ENCODE results near the gene PXDN. TPM values are rescaled to one million over a fixed set of nuclear protein-coding genes. Genes with fewer than 3 reads are reported as not detected.

The PXDN gene
- total RNA-seq, 4 donors from 2014 or later: 0.72 to 10.9 (median 5.9) TPM

GRCh38 chr2:1603521-1603920 lies 140.8 kb downstream of the PXDN start:
- Histone ChIP-seq H3K4me3 (no peak overlapping the region), H3K27me3 (peaks cover 0 to 57% (median 0%) of the 10 kb centered on the region in 4 donors), H3K9me3 (no peaks in the 10 kb centered on the region), H3K4me1 (peaks cover 0 to 30% (median 3%) of the 10 kb centered on the region in 3 donors), H3K36me3 (no peaks in the 10 kb centered on the region), H3K27ac (no peak overlapping the region)
- DNase-seq: no peak
- no peak for TF ChIP-seq CTCF (IDR thresholded peaks at IDR 0.05)
- no peak for TF ChIP-seq POLR2A (IDR thresholded peaks at IDR 0.05)
- 89 to 98% methylated on average over 4 to 6 of the region's 15 CpGs for WGBS, 2 donors
- intact Hi-C loops (cut with DNase I): no loop called here

GRCh38 chr2:1603059-1603458 lies 141.3 kb downstream of the PXDN start:
- H3K27ac ChIP-seq: no peak overlapping the region
- DNase-seq: no peak
- WGBS, 2 donors: 85 to 96% methylated on average over 7 to 10 of the region's 15 CpGs
- TF ChIP-seq POLR2A (IDR thresholded peaks at IDR 0.05) (no peak), CTCF (IDR thresholded peaks at IDR 0.05) (no peak)
- H3K36me3 ChIP-seq: no peaks in the 10 kb centered on the region
- no peak overlapping the region for H3K4me3 ChIP-seq
- H3K27me3 ChIP-seq: peaks cover 0 to 59% (median 0%) of the 10 kb centered on the region in 4 donors
- H3K9me3 ChIP-seq: no peaks in the 10 kb centered on the region
- intact Hi-C loops (cut with DNase I): no loop called here
- H3K4me1 ChIP-seq: peaks cover 0 to 30% (median 3%) of the 10 kb centered on the region in 3 donors

GRCh38 chr2:1602278-1603010 lies 141.9 kb downstream of the PXDN start:
- no peak for TF ChIP-seq POLR2A (IDR thresholded peaks at IDR 0.05)
- no peak for TF ChIP-seq CTCF (IDR thresholded peaks at IDR 0.05)
- Histone ChIP-seq H3K9me3 (no peaks in the 10 kb centered on the region), H3K4me3 (no peak overlapping the region), H3K27me3 (peaks cover 0 to 56% (median 0%) of the 10 kb centered on the region in 4 donors), H3K4me1 (peaks cover 0 to 30% (median 3%) of the 10 kb centered on the region in 3 donors), H3K36me3 (no peaks in the 10 kb centered on the region), H3K27ac (no peak overlapping the region)
- WGBS, 2 donors: 88 to 91% methylated on average over 12 to 15 of the region's 15 CpGs
- intact Hi-C loops (cut with DNase I): no loop called here
- no peak for DNase-seq

GRCh38 chr2:1601471-1602277 lies 142.6 kb downstream of the PXDN start:
- Histone ChIP-seq H3K27me3 (peaks cover 0 to 49% (median 0%) of the 10 kb centered on the region in 4 donors), H3K9me3 (no peaks in the 10 kb centered on the region), H3K27ac (peak overlapping the region in 2 of 4 donors; percentile 58 to 59), H3K4me1 (peaks cover 0 to 30% (median 3%) of the 10 kb centered on the region in 3 donors), H3K36me3 (no peaks in the 10 kb centered on the region), H3K4me3 (no peak overlapping the region)
- intact Hi-C loops (cut with DNase I): no loop called here
- 77% methylated on average over 22 to 26 of the region's 27 CpGs for WGBS, 2 donors
- no peak for DNase-seq
- TF ChIP-seq CTCF (IDR thresholded peaks at IDR 0.05) (no peak), POLR2A (IDR thresholded peaks at IDR 0.05) (no peak)

GRCh38 chr2:1601067-1601412 lies 143.3 kb downstream of the PXDN start:
- Histone ChIP-seq H3K36me3 (no peaks in the 10 kb centered on the region), H3K4me1 (peaks cover 0 to 30% (median 3%) of the 10 kb centered on the region in 3 donors), H3K27me3 (peaks cover 0 to 42% (median 0%) of the 10 kb centered on the region in 4 donors), H3K9me3 (no peaks in the 10 kb centered on the region), H3K4me3 (no peak overlapping the region), H3K27ac (peak overlapping the region in 3 of 4 donors; percentile 34 to 58 (median 53))
- intact Hi-C loops (cut with DNase I): no loop called here
- 31 to 100% methylated on average over 1 to 5 of the region's 5 CpGs for WGBS, 2 donors
- DNase-seq: no peak
- TF ChIP-seq POLR2A (IDR thresholded peaks at IDR 0.05) (no peak), CTCF (IDR thresholded peaks at IDR 0.05) (no peak)

Measured in esophagus squamous epithelium (tissue), 5 donors.